Stimulated activated naive B cell treated with anti-CD40 and anti-IgM and Interleukin-4, amounts not matched to agents 10 μg/mL and 1 μg/mL and 100 μg/mL, for 72 hours (primary cell): ENCODE measurements around the gene UIMC1.
A peak's percentile ranks its signal among the peaks of the same experiment; 100 is the strongest.

ENCODE experiments used
- ATAC-seq, 2 donors: fragments of 150-1000 bp; cut with Tn5 transposase; replicated peaks; 2 replicates each; pipeline ENCODE4 v1.10.0; 2021; ENCODE audit warnings: moderate library complexity in 1 of 2
- DNase-seq: peaks from one replicate; pipeline ENCODE4 v3.0.0; 2021
- H3K27ac Mint-ChIP-seq: one replicate; pipeline ENCODE4 v1.8.0; 2022; ENCODE audit warnings: mild to moderate bottlenecking, mixed read lengths
- H3K27me3 Mint-ChIP-seq, 2 donors: one replicate each; pipeline ENCODE4 v1.8.0; 2022; ENCODE audit warnings: mixed read lengths in 2 of 2
- H3K36me3 Mint-ChIP-seq, 2 donors: one replicate each; pipeline ENCODE4 v1.8.0; 2022; ENCODE audit warnings: mixed read lengths in 2 of 2, mild to moderate bottlenecking in 1 of 2
- H3K4me1 Mint-ChIP-seq, 2 donors: one replicate each; pipeline ENCODE4 v1.8.0; 2022; ENCODE audit warnings: mixed read lengths in 2 of 2, mild to moderate bottlenecking in 1 of 2
- H3K4me3 Mint-ChIP-seq, 2 donors: one replicate each; pipeline ENCODE4 v1.8.0; 2022; ENCODE audit warnings: mild to moderate bottlenecking in 2 of 2, mixed read lengths in 2 of 2, moderate library complexity in 1 of 2
- H3K9me3 Mint-ChIP-seq, 2 donors: one replicate each; pipeline ENCODE4 v1.8.0; 2022; ENCODE audit warnings: mixed read lengths in 2 of 2, mild to moderate bottlenecking in 1 of 2

The UIMC1 gene

GRCh38 chr5:176900780-176901204 lies 105.8 kb downstream of the UIMC1 start:
- no peak for ATAC-seq
- Mint-ChIP-seq H3K4me1 (peaks cover 21 to 40% of the 10 kb centered on the region in 2 donors), H3K27me3 (peaks cover 0 to 8% of the 10 kb centered on the region in 2 donors), H3K4me3 (no peak overlapping the region), H3K36me3 (peaks cover 38 to 41% of the 10 kb centered on the region in 2 donors), H3K9me3 (peaks cover 0 to 2% of the 10 kb centered on the region in 2 donors), H3K27ac (no peak overlapping the region)
- no peak for DNase-seq

DNA sequence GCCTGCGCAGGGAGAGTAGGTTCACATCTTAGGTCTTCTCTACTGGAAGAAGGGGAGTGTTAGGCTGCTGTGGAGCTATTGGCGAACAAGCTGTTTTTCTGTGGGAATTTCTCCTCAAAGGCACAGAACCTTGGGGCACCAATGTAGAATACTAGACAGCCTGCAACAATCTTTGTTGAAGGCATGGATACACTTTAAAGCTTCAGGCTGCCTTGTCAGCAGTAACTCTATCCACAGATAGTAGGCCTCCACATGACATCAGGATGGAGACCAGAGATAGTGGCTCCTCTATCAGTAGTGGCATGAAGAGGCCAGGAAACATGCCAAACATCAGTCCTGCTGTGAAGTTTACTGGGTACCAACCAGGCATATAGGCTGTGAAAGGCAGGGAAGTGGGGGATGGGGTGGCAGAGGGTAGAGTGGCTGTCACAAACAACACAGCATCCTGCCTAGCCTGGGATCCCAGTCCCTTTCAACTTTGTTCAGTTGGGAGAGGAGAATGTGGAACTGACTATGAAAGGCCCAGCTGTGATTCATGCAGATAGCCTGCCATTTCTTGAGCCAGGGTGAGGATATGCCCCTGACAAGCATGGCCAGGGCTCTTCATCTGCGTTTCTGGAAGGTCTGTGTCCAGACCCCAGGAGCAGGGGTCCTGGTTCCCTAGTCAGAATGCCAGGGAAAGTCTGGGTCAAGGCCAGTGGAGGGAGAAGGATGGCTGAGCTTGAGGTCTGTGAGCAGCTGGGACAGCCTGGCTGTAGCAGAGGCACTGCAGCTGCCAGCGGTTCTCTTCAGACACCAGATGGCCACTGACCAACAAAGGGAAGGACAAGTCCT lies 106.4 kb downstream of the UIMC1 start:
- ATAC-seq (no peak), DNase-seq (no peak)
- Mint-ChIP-seq H3K9me3 (peaks cover 0 to 2% of the 10 kb centered on the region in 2 donors), H3K4me1 (peaks cover 21 to 40% of the 10 kb centered on the region in 2 donors), H3K27me3 (peaks cover 0 to 8% of the 10 kb centered on the region in 2 donors), H3K27ac (peak overlapping the region; percentile 21), H3K4me3 (no peak overlapping the region), H3K36me3 (peaks cover 33 to 35% of the 10 kb centered on the region in 2 donors)

DNA sequence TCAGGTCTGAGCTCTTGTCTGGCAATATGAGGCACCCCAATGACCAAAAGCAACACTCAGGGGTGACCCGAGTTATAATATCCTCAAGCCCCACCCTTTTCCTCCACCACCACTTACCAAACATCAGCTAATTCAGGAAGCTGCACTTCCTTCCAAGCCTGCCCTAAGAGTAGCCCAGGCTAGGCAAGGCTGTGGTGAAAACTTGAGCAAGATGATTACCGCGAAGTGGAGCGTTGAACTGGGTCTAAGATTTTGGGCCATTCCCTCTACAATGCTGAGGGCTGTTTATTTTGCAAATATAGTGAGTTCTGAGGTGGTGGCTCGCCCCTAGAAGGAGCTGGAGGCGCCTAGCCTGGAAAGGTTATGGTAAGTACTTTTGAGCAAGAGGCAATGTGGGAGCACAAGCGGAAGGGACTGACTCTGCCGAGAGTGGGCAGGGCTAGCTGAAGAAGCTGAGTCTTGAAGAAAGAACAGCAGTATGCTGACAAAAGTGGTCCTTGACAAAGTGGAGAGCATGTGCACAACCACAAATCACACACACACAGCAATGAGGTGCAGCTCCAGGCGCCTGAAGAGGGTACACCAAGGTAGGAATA lies 107.2 kb downstream of the UIMC1 start, which contains the start of gene HK3:
HK3 (minus strand) TSS at position 51 of the 596 bp plus-strand sequence. CDS start 3,187 bp downstream, outside the sequence.
- Mint-ChIP-seq H3K4me3 (no peak within 1 kb of the TSS), H3K36me3 (peaks cover 28 to 30% of the 10 kb centered on the region in 2 donors), H3K4me1 (peaks cover 21 to 40% of the 10 kb centered on the region in 2 donors), H3K9me3 (peaks cover 0 to 2% of the 10 kb centered on the region in 2 donors), H3K27ac (peak within 1 kb of the TSS; percentile 42), H3K27me3 (peaks cover 0 to 8% of the 10 kb centered on the region in 2 donors)
- DNase-seq = no peak
- no peak for ATAC-seq

DNA sequence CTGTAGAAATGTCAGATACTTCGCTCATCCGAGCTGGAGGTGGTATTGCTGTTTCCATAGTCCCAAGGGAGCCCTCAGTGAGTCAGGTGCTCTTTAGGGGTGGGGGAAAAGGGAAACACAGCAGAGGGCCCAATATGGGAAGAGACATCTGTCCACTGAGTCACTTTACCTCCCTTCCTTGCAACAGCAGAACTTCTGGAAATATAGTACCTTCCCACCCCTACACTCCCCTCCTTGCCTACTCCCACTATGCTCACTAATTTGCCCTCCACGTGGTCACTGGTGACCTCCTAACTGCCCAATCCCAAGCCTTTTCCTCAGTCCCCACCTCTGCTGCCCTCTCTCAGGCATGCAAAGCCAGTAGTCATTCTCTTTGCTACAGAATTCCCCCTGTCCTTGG lies 109.3 kb downstream of the UIMC1 start:
- peaks cover 14 to 16% of the 10 kb centered on the region in 2 donors for H3K36me3 Mint-ChIP-seq
- peaks cover 15 to 28% of the 10 kb centered on the region in 2 donors for H3K4me1 Mint-ChIP-seq

DNA sequence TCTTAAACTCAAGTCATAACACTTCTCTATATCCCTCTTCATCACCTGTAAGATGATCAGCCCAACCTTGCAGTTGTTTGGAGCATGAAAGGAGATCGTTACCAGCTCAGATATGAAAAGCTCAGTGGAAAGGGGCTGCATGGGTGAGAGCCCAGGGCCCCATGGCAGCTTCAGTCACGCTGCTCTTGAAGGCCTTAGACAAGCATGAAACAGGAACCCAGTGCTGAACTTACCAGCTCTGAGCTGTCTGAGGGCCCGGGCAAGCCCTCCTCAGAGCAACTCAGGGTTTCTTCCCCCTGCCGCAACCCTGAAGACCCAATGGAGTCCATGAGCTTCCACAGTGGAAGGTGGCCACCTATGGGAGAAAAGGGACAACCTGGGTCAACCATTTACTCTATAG lies 110.7 kb downstream of the UIMC1 start:
- no peak overlapping the region for H3K27ac Mint-ChIP-seq
- H3K27me3 Mint-ChIP-seq = peaks cover 8 to 19% of the 10 kb centered on the region in 2 donors
- no peak for ATAC-seq
- peaks cover 6 to 7% of the 10 kb centered on the region in 2 donors for H3K36me3 Mint-ChIP-seq
- H3K9me3 Mint-ChIP-seq = no peaks in the 10 kb centered on the region
- H3K4me3 Mint-ChIP-seq = no peak overlapping the region
- peaks cover 7 to 13% of the 10 kb centered on the region in 2 donors for H3K4me1 Mint-ChIP-seq
- no peak for DNase-seq

More for the DNA sequence above, 109.3 kb downstream of the UIMC1 start:
- Mint-ChIP-seq H3K27me3 (peaks cover 6 to 8% of the 10 kb centered on the region in 2 donors), H3K27ac (no peak overlapping the region), H3K4me3 (no peak overlapping the region), H3K9me3 (peaks cover 0 to 2% of the 10 kb centered on the region in 2 donors)
- DNase-seq (no peak), ATAC-seq (no peak)

DNA sequence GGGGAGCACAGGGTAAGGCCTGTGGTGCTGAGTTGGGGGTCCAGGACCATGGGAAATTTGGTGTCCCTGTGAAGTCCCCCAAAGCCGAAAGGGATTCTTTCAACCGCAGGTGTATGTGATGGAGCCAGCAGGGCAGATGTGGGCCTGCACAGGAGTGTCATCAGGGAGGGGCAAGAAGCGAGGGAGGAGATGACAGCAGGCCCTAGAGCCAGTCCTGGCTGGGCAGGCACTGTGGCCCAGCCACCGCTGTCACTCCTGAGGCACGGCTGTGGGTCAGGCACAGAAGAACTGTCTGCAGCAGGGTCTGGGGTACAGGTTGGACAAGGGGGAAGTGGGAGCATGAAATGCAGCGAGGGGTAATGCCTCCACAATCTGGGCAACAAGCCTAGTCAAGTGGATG lies 112.3 kb downstream of the UIMC1 start:
- H3K27ac Mint-ChIP-seq = no peak overlapping the region
- ATAC-seq = no peak
- peaks cover 8 to 19% of the 10 kb centered on the region in 2 donors for H3K27me3 Mint-ChIP-seq
- DNase-seq = no peak
- H3K9me3 Mint-ChIP-seq = no peaks in the 10 kb centered on the region
- no peak overlapping the region for H3K4me3 Mint-ChIP-seq
- peaks cover 2 to 7% of the 10 kb centered on the region in 2 donors for H3K4me1 Mint-ChIP-seq
- H3K36me3 Mint-ChIP-seq = peaks cover under 1% of the 10 kb centered on the region in 2 donors

DNA sequence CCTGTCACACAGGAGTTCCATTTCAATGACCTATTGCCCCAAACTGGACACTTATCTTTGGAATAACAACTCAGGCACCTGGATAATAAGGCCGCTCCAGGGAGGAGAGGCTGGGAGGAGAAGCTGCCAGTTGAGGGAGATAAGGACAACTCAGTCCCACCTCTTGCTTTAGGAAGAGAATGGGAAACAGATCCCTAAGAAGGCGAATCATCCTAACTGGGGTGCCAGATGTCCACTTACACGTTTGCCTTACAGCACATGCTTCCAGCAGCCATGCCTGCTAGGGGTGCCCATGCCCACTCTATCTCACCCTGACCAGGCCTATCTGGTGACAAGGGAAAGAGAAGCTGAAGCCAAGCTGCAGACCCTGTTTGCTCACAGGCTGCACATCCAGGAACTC lies 113.9 kb downstream of the UIMC1 start:
- Mint-ChIP-seq H3K27ac (no peak overlapping the region), H3K4me1 (no peaks in the 10 kb centered on the region), H3K27me3 (peaks cover 4 to 19% of the 10 kb centered on the region in 2 donors), H3K36me3 (no peaks in the 10 kb centered on the region), H3K9me3 (no peaks in the 10 kb centered on the region), H3K4me3 (no peak overlapping the region)
- ATAC-seq (no peak), DNase-seq (no peak)

DNA sequence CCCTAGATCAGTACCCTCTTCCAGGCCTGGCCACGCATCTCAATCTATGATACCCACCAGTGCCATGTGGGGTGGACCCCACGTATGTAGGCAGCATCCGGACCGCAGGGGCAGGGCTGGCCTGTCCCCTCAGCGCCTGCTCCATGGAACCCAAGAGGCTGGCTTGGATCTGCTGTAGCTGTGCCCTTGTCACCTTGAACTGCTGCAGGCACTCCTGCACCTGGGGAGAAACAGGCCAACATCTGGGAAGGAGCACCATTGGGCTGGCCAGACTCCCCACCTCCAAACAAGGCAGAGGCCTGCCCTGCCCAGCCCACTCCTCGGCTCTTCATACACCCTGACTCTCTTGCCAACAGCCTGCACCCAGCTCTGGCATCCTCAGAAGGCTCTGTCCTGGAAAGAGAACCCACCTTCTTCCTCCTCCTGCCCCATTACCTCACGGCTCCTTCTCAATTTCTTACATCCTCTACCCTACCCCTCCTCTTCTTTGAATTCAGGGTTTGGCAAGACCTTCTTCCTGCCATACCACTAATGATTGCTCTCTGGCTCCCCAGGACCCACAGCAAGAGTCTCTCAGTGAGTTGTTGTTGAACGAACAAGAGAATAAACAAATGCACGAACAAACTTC lies 115.1 kb downstream of the UIMC1 start:
- DNase-seq = no peak
- peaks cover 0 to 19% of the 10 kb centered on the region in 2 donors for H3K27me3 Mint-ChIP-seq
- H3K4me1 Mint-ChIP-seq = no peaks in the 10 kb centered on the region
- H3K36me3 Mint-ChIP-seq = no peaks in the 10 kb centered on the region
- H3K9me3 Mint-ChIP-seq = no peaks in the 10 kb centered on the region
- H3K4me3 Mint-ChIP-seq = no peak overlapping the region
- no peak for ATAC-seq
- no peak overlapping the region for H3K27ac Mint-ChIP-seq

- Mint-ChIP-seq H3K4me1 (no peaks in the 10 kb centered on the region), H3K9me3 (no peaks in the 10 kb centered on the region), H3K36me3 (no peaks in the 10 kb centered on the region), H3K4me3 (no peak overlapping the region), H3K27me3 (peaks cover 0 to 19% of the 10 kb centered on the region in 2 donors), H3K27ac (no peak overlapping the region)
- DNase-seq = no peak
- no peak for ATAC-seq
Measured at GRCh38 chr5:176890455-176891330, 115.9 kb downstream of the UIMC1 start.

GRCh38 chr5:176889321-176890280 lies 117.0 kb downstream of the UIMC1 start:
- Mint-ChIP-seq H3K27ac (no peak overlapping the region), H3K36me3 (no peaks in the 10 kb centered on the region), H3K4me1 (peaks cover 0 to 5% of the 10 kb centered on the region in 2 donors), H3K27me3 (peaks cover 0 to 19% of the 10 kb centered on the region in 2 donors), H3K4me3 (no peak overlapping the region), H3K9me3 (no peaks in the 10 kb centered on the region)
- ATAC-seq = no peak
- no peak for DNase-seq

GRCh38 chr5:176888865-176889165 lies 117.8 kb downstream of the UIMC1 start:
- ATAC-seq (no peak), DNase-seq (no peak)
- peaks cover 0 to 6% of the 10 kb centered on the region in 2 donors for H3K4me1 Mint-ChIP-seq
- H3K27ac Mint-ChIP-seq = no peak overlapping the region
- no peaks in the 10 kb centered on the region for H3K36me3 Mint-ChIP-seq
- peaks cover 0 to 15% of the 10 kb centered on the region in 2 donors for H3K27me3 Mint-ChIP-seq
- H3K9me3 Mint-ChIP-seq = no peaks in the 10 kb centered on the region
- H3K4me3 Mint-ChIP-seq = no peak overlapping the region

DNA sequence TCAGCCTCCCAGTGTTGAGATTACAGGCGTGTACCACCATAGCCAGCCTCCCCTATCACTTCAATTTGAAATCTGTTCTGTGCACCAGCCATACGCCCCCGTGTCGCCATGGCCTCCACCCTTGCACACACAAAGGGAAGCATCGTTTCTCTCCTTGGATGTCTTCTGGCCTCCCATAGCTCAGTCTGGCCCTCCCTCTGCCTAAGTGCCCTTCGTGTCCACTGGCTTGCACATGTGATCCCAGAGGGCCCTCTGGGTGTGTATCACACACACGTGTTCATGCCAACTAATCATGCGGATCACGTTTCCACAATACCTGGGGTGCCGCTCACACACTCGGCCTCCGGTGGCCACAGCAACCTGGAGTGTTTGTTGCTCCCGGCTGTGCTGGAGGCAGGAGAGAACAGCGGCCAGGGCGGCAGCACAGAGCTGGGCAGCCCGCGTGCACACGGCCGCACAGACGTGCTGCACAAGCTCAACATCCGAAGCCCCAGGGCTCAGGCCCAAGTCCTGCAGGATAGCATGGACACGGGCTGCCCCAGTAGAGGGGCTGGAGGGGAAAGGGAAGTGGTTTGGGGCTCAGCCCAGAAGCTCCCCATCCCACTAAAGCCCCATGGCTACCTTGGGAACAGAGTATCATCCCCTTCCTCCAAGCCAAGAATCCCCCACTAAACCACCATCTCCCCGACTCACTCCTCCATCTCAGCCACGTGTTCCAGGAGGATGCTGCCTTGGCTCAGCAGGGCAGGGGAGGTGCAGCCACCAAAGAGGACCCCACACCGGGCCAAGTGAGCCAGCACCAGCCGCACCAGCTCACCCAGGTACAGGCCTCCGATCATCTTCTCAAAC lies 118.3 kb downstream of the UIMC1 start:
- Mint-ChIP-seq H3K27me3 (peaks cover 0 to 17% of the 10 kb centered on the region in 2 donors), H3K4me3 (no peak overlapping the region), H3K27ac (no peak overlapping the region), H3K4me1 (peaks cover 0 to 6% of the 10 kb centered on the region in 2 donors), H3K9me3 (no peaks in the 10 kb centered on the region), H3K36me3 (no peaks in the 10 kb centered on the region)
- DNase-seq (no peak), ATAC-seq (no peak)
